ENCODE results near the gene KRT76. TPM values are rescaled to one million over a fixed set of nuclear protein-coding genes. Genes with fewer than 3 reads are reported as not detected.

Gene KRT76
- total and polyA plus RNA-seq, 2 donors (not counting 1 experiment from before 2014, with no cell fraction given) = not detected

- Histone ChIP-seq H3K4me2 (replicated peaks; ENCODE audit: low read depth, low read length, poor library complexity, severe bottlenecking) (no peak overlapping the region), H3K79me2 (ENCODE audit: control insufficient read depth, insufficient read depth, low read length) (no peaks in the 10 kb centered on the region), H3K36me3 (replicated peaks in 1 of 2; ENCODE audit: control extremely low read depth in 1 of 2, control insufficient read depth in 1 of 2, extremely low read depth in 1 of 2, insufficient read depth in 2 of 2, low read length in 1 of 2) (no peaks in the 10 kb centered on the region), H3K27me3 (replicated peaks in 1 of 4; ENCODE audit: control extremely low read depth in 1 of 4, control insufficient read depth in 3 of 4, insufficient read depth in 4 of 4, low read length in 3 of 4) (peaks cover 0 to 9% (median 4%) of the 10 kb centered on the region in 4 experiments), H3K9ac (ENCODE audit: low read length) (no peak overlapping the region), H3K4me3 (ENCODE audit: control extremely low read depth in 1 of 5, extremely low read depth in 1 of 5, insufficient read depth in 1 of 5, low read depth in 2 of 5, low read length in 4 of 5) (no peak overlapping the region), H3K27ac (ENCODE audit: low read length in 2 of 2) (no peak overlapping the region), H3K9me3 (ENCODE audit: control extremely low read depth in 1 of 3, control insufficient read depth in 2 of 3, insufficient read depth in 1 of 3, low read length in 2 of 3) (peaks cover 0 to 5% (median 0%) of the 10 kb centered on the region in 3 donors), H2AFZ (ENCODE audit: insufficient read depth, low read depth, low read length, poor library complexity, severe bottlenecking) (no peak overlapping the region), H4K20me1 (ENCODE audit: control insufficient read depth, insufficient read depth, low read length, poor library complexity, severe bottlenecking) (no peaks in the 10 kb centered on the region), H3K4me1 (ENCODE audit: control insufficient read depth in 2 of 2, insufficient read depth in 2 of 2, low read length in 2 of 2) (no peaks in the 10 kb centered on the region)
- Mint-ChIP-seq H3K4me3 (no peak overlapping the region), H3K27ac (no peak overlapping the region), H3K27me3 (peaks cover 33% of the 10 kb centered on the region), H3K4me1 (no peaks in the 10 kb centered on the region), H3K9me3 (ENCODE audit: insufficient read depth) (no peaks in the 10 kb centered on the region)
- POLR2A ChIA-PET = no interaction called here
- CTCF ChIA-PET = no interaction called here
- no peak for DNase-seq
- ATAC-seq (ENCODE audit: low read depth) = no peak
- WGBS (ENCODE audit: insufficient coverage) = 76% methylated on average over 4 of the region's 5 CpGs
- intact Hi-C loops (cut with micrococcal nuclease) = no loop called here
- TF ChIP-seq EZH2 (IDR thresholded peaks at IDR 0.05; ENCODE audit: borderline replicate concordance, insufficient read depth, low read depth, low read length, poor library complexity, severe bottlenecking) = no peak
- TF ChIP-seq, protein P1, sequence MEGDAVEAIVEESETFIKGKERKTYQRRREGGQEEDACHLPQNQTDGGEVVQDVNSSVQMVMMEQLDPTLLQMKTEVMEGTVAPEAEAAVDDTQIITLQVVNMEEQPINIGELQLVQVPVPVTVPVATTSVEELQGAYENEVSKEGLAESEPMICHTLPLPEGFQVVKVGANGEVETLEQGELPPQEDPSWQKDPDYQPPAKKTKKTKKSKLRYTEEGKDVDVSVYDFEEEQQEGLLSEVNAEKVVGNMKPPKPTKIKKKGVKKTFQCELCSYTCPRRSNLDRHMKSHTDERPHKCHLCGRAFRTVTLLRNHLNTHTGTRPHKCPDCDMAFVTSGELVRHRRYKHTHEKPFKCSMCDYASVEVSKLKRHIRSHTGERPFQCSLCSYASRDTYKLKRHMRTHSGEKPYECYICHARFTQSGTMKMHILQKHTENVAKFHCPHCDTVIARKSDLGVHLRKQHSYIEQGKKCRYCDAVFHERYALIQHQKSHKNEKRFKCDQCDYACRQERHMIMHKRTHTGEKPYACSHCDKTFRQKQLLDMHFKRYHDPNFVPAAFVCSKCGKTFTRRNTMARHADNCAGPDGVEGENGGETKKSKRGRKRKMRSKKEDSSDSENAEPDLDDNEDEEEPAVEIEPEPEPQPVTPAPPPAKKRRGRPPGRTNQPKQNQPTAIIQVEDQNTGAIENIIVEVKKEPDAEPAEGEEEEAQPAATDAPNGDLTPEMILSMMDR (IDR thresholded peaks at IDR 0.05) = no peak
Observed at GRCh38 chr12:52794479-52795331, 17.6 kb upstream of the KRT76 start.
